ENCODE measurements around the gene AMDHD1. TPM values are rescaled to one million over a fixed set of nuclear protein-coding genes. Genes with fewer than 3 reads are reported as not detected.

The AMDHD1 gene
- polyA plus RNA-seq, 1 donor (not counting 4 experiments of a cell fraction or from before 2014, with no cell fraction given), result 0.68 TPM

GRCh38 chr12:95996034-95996658 is 53.0 kb downstream of the AMDHD1 start, which contains the start of gene HAL:
Gene HAL, minus strand, starts transcription at chr12:95996344. Its CDS starts 434 bp downstream, at chr12:95995910.
- no peak within 1 kb of the TSS for H3K9ac ChIP-seq (ENCODE audit: control insufficient read depth, extremely low read depth, insufficient read depth, low read length)
- no peaks in the 10 kb centered on the region for H3K79me2 ChIP-seq (ENCODE audit: control insufficient read depth, insufficient read depth, low read length)
- FAIRE-seq, result no peak
- no peak within 1 kb of the TSS for H3K4me3 ChIP-seq (ENCODE audit: control insufficient read depth in 2 of 3, extremely low read depth in 1 of 3, insufficient read depth in 2 of 3, low read depth in 1 of 3, low read length in 3 of 3)
- H3K4me1 ChIP-seq (ENCODE audit: control insufficient read depth, extremely low read depth, insufficient read depth, low read length), result no peaks in the 10 kb centered on the region
- peaks cover 1% of the 10 kb centered on the region for H4K20me1 ChIP-seq (ENCODE audit: control insufficient read depth, extremely low read depth, insufficient read depth, low read length)
- no peak for TF ChIP-seq CTCF (optimal IDR thresholded peaks at IDR 0.05 in 1 of 3, IDR thresholded peaks at IDR 0.05 in 1 of 3, conservative IDR thresholded peaks at IDR 0.05 in 1 of 3; ENCODE audit: extremely low read depth in 1 of 3, insufficient read depth in 2 of 3, low read length in 3 of 3)
- TF ChIP-seq EZH2 (IDR thresholded peaks at IDR 0.05; ENCODE audit: low read length), result no peak
- DNase-seq (ENCODE audit: low read depth, low spot score), result no peak
- dilution Hi-C loops (cut with MboI; ENCODE audit: extremely low pct_ligation_motif_present, low sequenced_read_pairs), result no loop called here
- no peaks in the 10 kb centered on the region for H3K9me3 ChIP-seq (ENCODE audit: control insufficient read depth, low read depth, low read length)
- no peaks in the 10 kb centered on the region for H3K9me1 ChIP-seq (ENCODE audit: control insufficient read depth, extremely low read depth, insufficient read depth, low read length)
- H3K27me3 ChIP-seq (ENCODE audit: control insufficient read depth, extremely low read depth, insufficient read depth, low read length), result no peaks in the 10 kb centered on the region
- H3K4me2 ChIP-seq (ENCODE audit: control insufficient read depth, extremely low read depth, insufficient read depth, low read depth, low read length), result no peak within 1 kb of the TSS
- H2AFZ ChIP-seq (ENCODE audit: control insufficient read depth, low read length), result no peak within 1 kb of the TSS
- peaks cover 0 to 6% of the 10 kb centered on the region in 2 experiments for H3K36me3 ChIP-seq (ENCODE audit: control insufficient read depth in 2 of 2, extremely low read depth in 1 of 2, insufficient read depth in 2 of 2, low read length in 2 of 2)
- H3K27ac ChIP-seq (ENCODE audit: control insufficient read depth, insufficient read depth, low read length), result no peak within 1 kb of the TSS

GRCh38 chr12:95997276-95997675 is 54.1 kb downstream of the AMDHD1 start:
- TF ChIP-seq CTCF (optimal IDR thresholded peaks at IDR 0.05 in 1 of 3, IDR thresholded peaks at IDR 0.05 in 1 of 3, conservative IDR thresholded peaks at IDR 0.05 in 1 of 3; ENCODE audit: extremely low read depth in 1 of 3, insufficient read depth in 2 of 3, low read length in 3 of 3), result no peak
- no peak for TF ChIP-seq EZH2 (IDR thresholded peaks at IDR 0.05; ENCODE audit: low read length)
- H3K27me3 ChIP-seq (ENCODE audit: control insufficient read depth, extremely low read depth, insufficient read depth, low read length), result no peaks in the 10 kb centered on the region
- H2AFZ ChIP-seq (ENCODE audit: control insufficient read depth, low read length), result no peak overlapping the region
- H3K36me3 ChIP-seq (ENCODE audit: control insufficient read depth in 2 of 2, extremely low read depth in 1 of 2, insufficient read depth in 2 of 2, low read length in 2 of 2), result peaks cover 0 to 6% of the 10 kb centered on the region in 2 experiments
- DNase-seq (ENCODE audit: low read depth, low spot score), result no peak
- H3K4me1 ChIP-seq (ENCODE audit: control insufficient read depth, extremely low read depth, insufficient read depth, low read length), result no peaks in the 10 kb centered on the region
- H3K79me2 ChIP-seq (ENCODE audit: control insufficient read depth, insufficient read depth, low read length), result no peaks in the 10 kb centered on the region
- H4K20me1 ChIP-seq (ENCODE audit: control insufficient read depth, extremely low read depth, insufficient read depth, low read length), result peaks cover 3% of the 10 kb centered on the region
- no peaks in the 10 kb centered on the region for H3K9me1 ChIP-seq (ENCODE audit: control insufficient read depth, extremely low read depth, insufficient read depth, low read length)
- no peak overlapping the region for H3K4me3 ChIP-seq (ENCODE audit: control insufficient read depth in 2 of 3, extremely low read depth in 1 of 3, insufficient read depth in 2 of 3, low read depth in 1 of 3, low read length in 3 of 3)
- no peak overlapping the region for H3K4me2 ChIP-seq (ENCODE audit: control insufficient read depth, extremely low read depth, insufficient read depth, low read depth, low read length)
- no peak overlapping the region for H3K27ac ChIP-seq (ENCODE audit: control insufficient read depth, insufficient read depth, low read length)
- no peak for FAIRE-seq
- dilution Hi-C loops (cut with MboI; ENCODE audit: extremely low pct_ligation_motif_present, low sequenced_read_pairs), result no loop called here
- no peaks in the 10 kb centered on the region for H3K9me3 ChIP-seq (ENCODE audit: control insufficient read depth, low read depth, low read length)
- H3K9ac ChIP-seq (ENCODE audit: control insufficient read depth, extremely low read depth, insufficient read depth, low read length), result no peak overlapping the region

Data from keratinocyte (primary cell).